ENCODE results near the gene PDE4C. TPM values are rescaled to one million over a fixed set of nuclear protein-coding genes. Genes with fewer than 3 reads are reported as not detected.

PDE4C gene
- total RNA-seq, 2 experiments from 2014 or later: not detected

GRCh38 chr19:18264137-18264854 lies 38.1 kb upstream of the PDE4C start:
- Mint-ChIP-seq H3K4me1 (ENCODE audit: low read depth) (peaks cover 2% of the 10 kb centered on the region), H3K27me3 (no peaks in the 10 kb centered on the region), H3K36me3 (no peaks in the 10 kb centered on the region), H3K9me3 (no peaks in the 10 kb centered on the region), H3K27ac (no peak overlapping the region), H3K4me3 (no peak overlapping the region)
- intact Hi-C loops (cut with micrococcal nuclease): no loop called here
- no peak for DNase-seq
- ChIA-PET CTCF (interaction anchor here (1.2 kb wide), 1 partner anchor 12 kb away, joined by 3 read pairs; no protein-coding TSS in a partner anchor), POLR2A (no interaction called here)

DNA sequence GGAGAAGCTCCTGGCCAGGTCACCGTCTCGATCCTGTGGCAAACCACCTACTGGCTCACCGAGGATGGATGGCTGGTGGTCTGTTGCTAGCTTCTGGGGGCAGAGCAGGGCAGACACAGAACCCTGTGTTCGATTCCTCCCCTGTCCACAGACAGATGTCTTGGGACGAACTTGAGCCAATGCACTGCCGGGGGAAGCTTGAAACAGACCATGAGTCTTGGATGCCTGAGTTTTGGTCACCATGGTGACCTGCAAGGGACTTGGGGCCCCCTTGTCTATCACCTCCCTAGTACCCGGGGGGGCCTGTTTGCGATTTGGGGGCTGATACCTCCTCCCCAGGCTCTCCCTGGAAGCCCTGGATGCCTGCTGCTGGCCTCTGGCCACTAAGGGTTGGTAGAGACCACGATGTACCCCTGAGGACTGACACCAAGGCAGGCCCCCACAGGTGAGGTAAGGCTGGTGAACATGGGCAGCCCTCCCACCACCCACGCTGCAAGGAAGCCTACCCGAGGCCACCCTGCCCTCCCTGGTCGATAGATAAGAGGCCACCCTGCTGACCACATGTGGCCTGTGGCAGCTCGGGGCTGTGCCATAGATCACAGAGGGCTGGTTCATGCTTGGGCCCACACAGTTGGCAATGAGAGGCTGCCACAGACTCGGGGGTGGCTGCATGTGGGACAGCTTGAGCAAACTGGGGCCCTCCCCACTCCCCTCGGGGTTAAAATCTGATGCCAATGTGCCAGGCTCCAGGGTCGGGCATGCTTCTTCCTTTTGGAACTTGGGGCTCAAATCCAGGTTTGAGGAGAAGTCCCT lies 37.3 kb upstream of the PDE4C start:
- intact Hi-C loops (cut with micrococcal nuclease): no loop called here
- H3K4me3 Mint-ChIP-seq: no peak overlapping the region
- no peaks in the 10 kb centered on the region for H3K27me3 Mint-ChIP-seq
- H3K27ac Mint-ChIP-seq: no peak overlapping the region
- peaks cover 2% of the 10 kb centered on the region for H3K4me1 Mint-ChIP-seq (ENCODE audit: low read depth)
- no peaks in the 10 kb centered on the region for H3K9me3 Mint-ChIP-seq
- DNase-seq: no peak
- no peaks in the 10 kb centered on the region for H3K36me3 Mint-ChIP-seq
- ChIA-PET CTCF (interaction anchor here (1.0 to 1.5 kb wide), 3 partner anchors 9 to 16 kb away, joined by 4 to 7 read pairs (median 5); no protein-coding TSS in a partner anchor), POLR2A (no interaction called here)

GRCh38 chr19:18262917-18263316 lies 36.7 kb upstream of the PDE4C start:
- no peaks in the 10 kb centered on the region for H3K27me3 Mint-ChIP-seq
- no peak for DNase-seq
- H3K36me3 Mint-ChIP-seq: no peaks in the 10 kb centered on the region
- intact Hi-C loops (cut with micrococcal nuclease): no loop called here
- H3K27ac Mint-ChIP-seq: no peak overlapping the region
- H3K4me1 Mint-ChIP-seq (ENCODE audit: low read depth): no peaks in the 10 kb centered on the region
- H3K9me3 Mint-ChIP-seq: no peaks in the 10 kb centered on the region
- POLR2A ChIA-PET: no interaction called here
- no peak overlapping the region for H3K4me3 Mint-ChIP-seq
- CTCF ChIA-PET: interaction anchor here (1.0 to 1.5 kb wide), 3 partner anchors 10 to 16 kb away, joined by 4 to 7 read pairs (median 5); no protein-coding TSS in a partner anchor

- Mint-ChIP-seq H3K4me1 (ENCODE audit: low read depth) (no peaks in the 10 kb centered on the region), H3K4me3 (no peak overlapping the region), H3K36me3 (no peaks in the 10 kb centered on the region), H3K27me3 (no peaks in the 10 kb centered on the region), H3K9me3 (no peaks in the 10 kb centered on the region), H3K27ac (no peak overlapping the region)
- ChIA-PET POLR2A (no interaction called here), CTCF (interaction anchor here (1.3 to 2.1 kb wide), 4 partner anchors 10 to 17 kb away, joined by 4 to 14 read pairs (median 6); no protein-coding TSS in a partner anchor)
- no peak for DNase-seq
- intact Hi-C loops (cut with micrococcal nuclease): no loop called here
Observed at GRCh38 chr19:18262144-18262543, 35.9 kb upstream of the PDE4C start.

DNA sequence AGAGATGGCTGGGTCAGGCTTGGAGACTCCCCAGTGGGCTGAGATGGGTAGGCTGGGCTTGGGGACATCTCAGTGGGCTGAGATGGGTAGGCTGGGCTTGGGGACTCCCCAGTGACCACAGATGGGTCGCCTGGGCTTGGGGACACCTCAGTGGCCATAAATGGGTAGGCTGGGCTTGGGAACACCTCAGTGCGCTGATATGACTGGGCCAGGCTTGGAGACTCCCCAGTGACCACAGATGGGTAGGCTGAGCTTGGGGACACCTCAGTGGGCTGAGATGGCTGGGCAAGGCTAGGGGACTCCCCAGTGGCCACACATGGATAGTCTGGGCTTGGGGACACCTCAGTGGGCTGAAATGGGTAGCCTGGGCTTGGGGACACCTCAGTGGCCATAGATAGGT lies 35.2 kb upstream of the PDE4C start:
- H3K9me3 Mint-ChIP-seq: no peaks in the 10 kb centered on the region
- intact Hi-C loops (cut with micrococcal nuclease): no loop called here
- no peaks in the 10 kb centered on the region for H3K36me3 Mint-ChIP-seq
- CTCF ChIA-PET: interaction anchor here (1.3 to 2.1 kb wide), 3 partner anchors 9 to 18 kb away, joined by 4 to 14 read pairs (median 5); no protein-coding TSS in a partner anchor
- H3K4me3 Mint-ChIP-seq: no peak overlapping the region
- peaks cover 3% of the 10 kb centered on the region for H3K27me3 Mint-ChIP-seq
- POLR2A ChIA-PET: no interaction called here
- no peak for DNase-seq
- no peaks in the 10 kb centered on the region for H3K4me1 Mint-ChIP-seq (ENCODE audit: low read depth)
- H3K27ac Mint-ChIP-seq: no peak overlapping the region

- no peak overlapping the region for H3K27ac Mint-ChIP-seq
- peaks cover 6% of the 10 kb centered on the region for H3K27me3 Mint-ChIP-seq
- DNase-seq: no peak
- intact Hi-C loops (cut with micrococcal nuclease): no loop called here
- H3K4me1 Mint-ChIP-seq (ENCODE audit: low read depth): peaks cover 2% of the 10 kb centered on the region
- ChIA-PET POLR2A (no interaction called here), CTCF (interaction anchor here (2.1 kb wide), 1 partner anchor 8 kb away, joined by 14 read pairs; no protein-coding TSS in a partner anchor)
- no peaks in the 10 kb centered on the region for H3K9me3 Mint-ChIP-seq
- H3K36me3 Mint-ChIP-seq: no peaks in the 10 kb centered on the region
- no peak overlapping the region for H3K4me3 Mint-ChIP-seq
Observed at GRCh38 chr19:18259893-18260292, 33.7 kb upstream of the PDE4C start.

- POLR2A ChIA-PET: no interaction called here
- no peak overlapping the region for H3K4me3 Mint-ChIP-seq
- peaks cover 2% of the 10 kb centered on the region for H3K4me1 Mint-ChIP-seq (ENCODE audit: low read depth)
Observed at GRCh38 chr19:18257503-18258470, 31.5 kb upstream of the PDE4C start.

DNA sequence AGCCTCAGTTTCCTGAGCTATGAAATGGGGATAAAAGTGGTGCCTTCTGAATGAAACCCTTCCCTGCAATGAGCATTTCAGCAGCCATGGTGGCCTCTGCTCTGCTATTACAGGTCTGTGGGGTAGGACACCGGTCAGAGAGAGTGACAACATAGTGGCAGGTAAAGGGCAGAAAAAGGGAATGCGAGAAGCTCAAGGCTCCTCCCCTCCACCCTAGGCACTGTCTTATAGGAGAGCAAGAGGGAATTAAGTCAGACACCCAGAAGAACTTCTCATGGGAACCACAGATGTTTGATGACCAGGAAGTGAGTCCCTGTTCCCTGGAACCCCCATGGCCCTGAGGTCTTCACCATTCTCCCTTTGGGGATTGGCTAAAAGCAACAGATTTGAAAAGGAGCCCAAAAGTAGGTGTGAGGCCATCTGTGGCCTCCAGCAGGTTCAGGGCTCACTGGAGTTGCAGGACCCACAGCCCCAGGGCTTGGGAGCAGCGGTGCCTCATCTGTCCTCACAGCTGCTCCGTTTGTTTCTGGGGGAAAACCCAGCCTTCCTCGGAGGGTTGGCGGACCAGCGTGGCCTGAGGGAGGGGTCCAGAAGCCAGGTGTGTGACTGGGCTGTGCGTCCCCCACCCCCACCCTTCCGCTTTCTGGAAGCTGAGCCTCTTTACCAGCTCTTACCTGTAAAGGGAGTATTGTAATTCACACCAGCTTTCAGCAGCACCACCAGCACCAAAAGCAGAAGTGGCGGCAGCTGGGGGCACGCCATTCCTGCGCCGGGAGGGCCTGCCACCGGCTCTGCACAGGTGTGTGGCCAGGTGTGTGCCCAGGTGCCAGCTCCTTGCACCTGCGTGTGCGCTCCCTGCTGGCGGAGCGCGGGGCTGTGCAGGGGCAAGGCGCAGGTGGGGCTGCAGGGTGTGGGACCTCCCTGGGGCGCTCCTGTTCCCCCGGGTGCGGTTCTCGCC lies 28.6 kb upstream of the PDE4C start:
- intact Hi-C loops (cut with micrococcal nuclease): no loop called here
- no peak for DNase-seq
- Mint-ChIP-seq H3K27ac (no peak overlapping the region), H3K36me3 (no peaks in the 10 kb centered on the region), H3K4me1 (ENCODE audit: low read depth) (peaks cover 4% of the 10 kb centered on the region), H3K4me3 (no peak overlapping the region), H3K27me3 (peaks cover 15% of the 10 kb centered on the region), H3K9me3 (no peaks in the 10 kb centered on the region)
- ChIA-PET CTCF (interaction anchor here (0.6 to 7.3 kb wide), 9 partner anchors 17 to 142 kb away, joined by 3 to 170 read pairs (median 8); partner anchors contain the start of gene RAB3A), POLR2A (no interaction called here)

More at GRCh38 chr19:18257503-18258470, 31.5 kb upstream of the PDE4C start:
- intact Hi-C loops (cut with micrococcal nuclease): no loop called here
- DNase-seq: no peak
- no peaks in the 10 kb centered on the region for H3K36me3 Mint-ChIP-seq
- peaks cover 8% of the 10 kb centered on the region for H3K27me3 Mint-ChIP-seq
- CTCF ChIA-PET: no interaction called here
- H3K9me3 Mint-ChIP-seq: no peaks in the 10 kb centered on the region
- no peak overlapping the region for H3K27ac Mint-ChIP-seq

DNA sequence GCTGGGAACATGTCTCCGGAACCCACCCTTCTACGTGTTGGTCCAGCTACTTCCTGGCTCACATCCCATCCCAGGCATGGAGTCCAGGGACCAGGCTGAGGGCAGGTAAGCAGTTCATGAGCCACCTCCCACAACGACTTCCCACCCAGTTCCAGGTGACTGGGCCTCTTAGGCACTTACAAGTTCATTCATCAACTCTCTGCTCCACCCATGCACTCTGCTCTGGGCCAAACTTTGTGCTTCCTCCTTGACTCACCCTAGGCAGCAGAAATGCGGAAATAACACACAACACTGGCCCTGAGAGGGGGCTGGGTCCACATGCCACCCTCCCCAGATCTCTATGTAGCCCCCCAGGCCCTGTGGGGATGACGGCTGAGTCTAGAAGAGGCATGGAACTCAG lies 27.5 kb upstream of the PDE4C start:
- Mint-ChIP-seq H3K27me3 (peaks cover 15% of the 10 kb centered on the region), H3K4me1 (ENCODE audit: low read depth) (peaks cover 4% of the 10 kb centered on the region), H3K27ac (no peak overlapping the region), H3K36me3 (no peaks in the 10 kb centered on the region), H3K4me3 (no peak overlapping the region), H3K9me3 (no peaks in the 10 kb centered on the region)
- ChIA-PET CTCF (interaction anchor here (0.8 to 7.3 kb wide), 13 partner anchors 9 to 157 kb away, joined by 3 to 170 read pairs (median 7); partner anchors contain the start of gene RAB3A), POLR2A (interaction anchor here (0.6 to 0.9 kb wide), 2 partner anchors 26 to 50 kb away, joined by 3 read pairs; partner anchors contain the start of gene RAB3A)
- intact Hi-C loops (cut with micrococcal nuclease): no loop called here
- DNase-seq: no peak

GRCh38 chr19:18253130-18253529 lies 26.9 kb upstream of the PDE4C start:
- intact Hi-C loops (cut with micrococcal nuclease): no loop called here

More at GRCh38 chr19:18253130-18253529, 26.9 kb upstream of the PDE4C start:
- Mint-ChIP-seq H3K4me3 (no peak overlapping the region), H3K4me1 (ENCODE audit: low read depth) (peaks cover 4% of the 10 kb centered on the region), H3K27me3 (peaks cover 15% of the 10 kb centered on the region), H3K9me3 (no peaks in the 10 kb centered on the region), H3K27ac (no peak overlapping the region), H3K36me3 (no peaks in the 10 kb centered on the region)
- ChIA-PET POLR2A (interaction anchor here (0.9 kb wide), 1 partner anchor 50 kb away, joined by 3 read pairs; the partner anchor contains the start of gene RAB3A), CTCF (interaction anchor here (0.7 to 7.3 kb wide), 21 partner anchors 8 to 158 kb away, joined by 3 to 170 read pairs (median 7); partner anchors contain the start of gene RAB3A)
- DNase-seq: no peak

Measured in activated CD4-positive, alpha-beta memory T cell treated with anti-CD3 and anti-CD28 coated beads for 36 hours (primary cell).